GM19455 (cell line): ENCODE measurements around the gene USP25.

ENCODE experiments used
- ATAC-seq: cut with Tn5 transposase; IDR thresholded peaks from one replicate; pipeline ENCODE4 v1.9.1; 2021; ENCODE audit not compliant: unreplicated experiment

Gene USP25

GRCh38 chr21:15929536-15929935, 199.8 kb downstream of the USP25 start:
- ATAC-seq = no peak
